ENCODE results near the gene MAST3. TPM values are rescaled to one million over a fixed set of nuclear protein-coding genes. Genes with fewer than 3 reads are reported as not detected.

The MAST3 gene
- total RNA-seq, 2 experiments from 2014 or later = 14.8 to 31.4 TPM

GRCh38 chr19:18185538-18185937 lies 88.0 kb downstream of the MAST3 start:
- no TSS peak for BruUV-seq (replicated peaks)
- DNase-seq (ENCODE audit: low spot score) = no peak
- TF ChIP-seq CTCF (conservative IDR thresholded peaks at IDR 0.05; ENCODE audit: low read length) (no peak), EZH2phosphoT487 (IDR thresholded peaks at IDR 0.05; ENCODE audit: borderline replicate concordance, low read depth, low read length) (no peak)
- intact Hi-C loops (cut with micrococcal nuclease; ENCODE audit: unreplicated experiment) = no loop called here
- Histone ChIP-seq H3K4me3 (ENCODE audit: low read depth, low read length, poor library complexity, severe bottlenecking) (no peak overlapping the region), H4K20me1 (ENCODE audit: insufficient read depth, low read length) (no peaks in the 10 kb centered on the region), H3K9me2 (ENCODE audit: insufficient read depth, low read length) (no peaks in the 10 kb centered on the region), H2AFZ (ENCODE audit: low read length) (no peak overlapping the region), H3K79me2 (ENCODE audit: insufficient read depth, low read depth, low read length) (no peaks in the 10 kb centered on the region), H3K27ac (ENCODE audit: low read depth, low read length, poor library complexity, severe bottlenecking) (no peak overlapping the region), H3K9me3 (ENCODE audit: low read length) (no peaks in the 10 kb centered on the region), H3K4me1 (ENCODE audit: insufficient read depth, low read length, poor library complexity, severe bottlenecking) (peaks cover 22% of the 10 kb centered on the region), H3K4me2 (ENCODE audit: low read length) (no peak overlapping the region), H3K36me3 (ENCODE audit: insufficient read depth, low read length) (peaks cover 6% of the 10 kb centered on the region; the same call in 1 of the 2 replicates)
- POLR2A ChIA-PET = interaction anchor here (0.7 kb wide), 2 partner anchors 18 to 21 kb away, joined by 3 to 6 read pairs; partner anchors contain the start of gene RAB3A
- CTCF ChIA-PET (ENCODE audit: unreplicated experiment) = no interaction called here

- TF ChIP-seq CTCF (conservative IDR thresholded peaks at IDR 0.05; ENCODE audit: low read length) (no peak), EZH2phosphoT487 (IDR thresholded peaks at IDR 0.05; ENCODE audit: borderline replicate concordance, low read depth, low read length) (no peak)
- POLR2A ChIA-PET = interaction anchor here (0.7 kb wide), 1 partner anchor 54 kb away, joined by 4 read pairs; no protein-coding TSS in a partner anchor
- CTCF ChIA-PET (ENCODE audit: unreplicated experiment) = no interaction called here
Observed at GRCh38 chr19:18190278-18190677, 92.7 kb downstream of the MAST3 start.

GRCh38 chr19:18191640-18192062 lies 94.1 kb downstream of the MAST3 start:
- 0 out of 2 replicates have a peak, but pooled peaks cover 12% of the 10 kb centered on the region for H4K20me1 ChIP-seq (ENCODE audit: insufficient read depth, low read length)
- no peak; the same call in 1 of the 2 replicates for TF ChIP-seq CTCF (conservative IDR thresholded peaks at IDR 0.05; ENCODE audit: low read length)
- TF ChIP-seq EZH2phosphoT487 (IDR thresholded peaks at IDR 0.05; ENCODE audit: borderline replicate concordance, low read depth, low read length) = no peak
- H2AFZ ChIP-seq (ENCODE audit: low read length) = peak overlapping the region; percentile 57; the same call in 1 of the 2 replicates
- peak overlapping the region; percentile 92 for H3K27ac ChIP-seq (ENCODE audit: low read depth, low read length, poor library complexity, severe bottlenecking)
- ChIA-PET POLR2A (interaction anchor here (0.6 to 1.9 kb wide), 6 partner anchors 10 to 717 kb away, joined by 3 to 8 read pairs (median 4); no protein-coding TSS in a partner anchor), CTCF (ENCODE audit: unreplicated experiment) (interaction anchor here (0.7 to 1.3 kb wide), 2 partner anchors 30 to 234 kb away, joined by 3 read pairs; no protein-coding TSS in a partner anchor)
- intact Hi-C loops (cut with micrococcal nuclease; ENCODE audit: unreplicated experiment) = loop anchor here (2.0 kb wide), 1 partner anchor 23 kb away; no protein-coding TSS in a partner anchor
- peak overlapping the region; percentile 92 for H3K4me2 ChIP-seq (ENCODE audit: low read length)
- BruUV-seq (replicated peaks) = no TSS peak
- no peak for DNase-seq (ENCODE audit: low spot score)
- H3K9me3 ChIP-seq (ENCODE audit: low read length) = no peaks in the 10 kb centered on the region
- peaks cover 10% of the 10 kb centered on the region; the same call in 1 of the 2 replicates for H3K36me3 ChIP-seq (ENCODE audit: insufficient read depth, low read length)
- H3K4me3 ChIP-seq (ENCODE audit: low read depth, low read length, poor library complexity, severe bottlenecking) = peak overlapping the region; percentile 69
- H3K79me2 ChIP-seq (ENCODE audit: insufficient read depth, low read depth, low read length) = peaks cover 8% of the 10 kb centered on the region; the same call in 1 of the 2 replicates
- no peaks in the 10 kb centered on the region for H3K9me2 ChIP-seq (ENCODE audit: insufficient read depth, low read length)
- peaks cover 35% of the 10 kb centered on the region for H3K4me1 ChIP-seq (ENCODE audit: insufficient read depth, low read length, poor library complexity, severe bottlenecking)

More at GRCh38 chr19:18190278-18190677, 92.7 kb downstream of the MAST3 start:
- Histone ChIP-seq H4K20me1 (ENCODE audit: insufficient read depth, low read length) (0 out of 2 replicates have a peak, but pooled peaks cover 12% of the 10 kb centered on the region), H3K27ac (ENCODE audit: low read depth, low read length, poor library complexity, severe bottlenecking) (no peak overlapping the region), H2AFZ (ENCODE audit: low read length) (no peak overlapping the region), H3K4me3 (ENCODE audit: low read depth, low read length, poor library complexity, severe bottlenecking) (no peak overlapping the region), H3K4me2 (ENCODE audit: low read length) (no peak overlapping the region), H3K9me2 (ENCODE audit: insufficient read depth, low read length) (no peaks in the 10 kb centered on the region), H3K9me3 (ENCODE audit: low read length) (no peaks in the 10 kb centered on the region), H3K79me2 (ENCODE audit: insufficient read depth, low read depth, low read length) (peaks cover 8% of the 10 kb centered on the region; the same call in 1 of the 2 replicates), H3K36me3 (ENCODE audit: insufficient read depth, low read length) (no peaks in the 10 kb centered on the region), H3K4me1 (ENCODE audit: insufficient read depth, low read length, poor library complexity, severe bottlenecking) (peaks cover 35% of the 10 kb centered on the region)
- intact Hi-C loops (cut with micrococcal nuclease; ENCODE audit: unreplicated experiment) = no loop called here
- DNase-seq (ENCODE audit: low spot score) = no peak
- BruUV-seq (replicated peaks) = no TSS peak
